K562 (cell line): ENCODE data around the gene PPIF. TPM values are rescaled to one million over a fixed set of nuclear protein-coding genes. Genes with fewer than 3 reads are reported as not detected.

Experiments used
- FUS ChIP-seq: fragments of 200-400 bp; formaldehyde crosslinking; optimal IDR thresholded peaks from 2 replicates; pipeline ENCODE3; 2017; ENCODE audit warnings: low read depth, low read length
- KDM4B ChIP-seq, 2 experiments: fragments of 450-650 bp in 1 of 2; sonication (generic) in 1 of 2; IDR thresholded peaks; 2 replicates each; pipeline ENCODE4 v1.6.1; 2016 to 2017; ENCODE audit warnings: borderline replicate concordance in 2 of 2, antibody characterized with exemption in 1 of 2, low read depth in 1 of 2, mild to moderate bottlenecking in 1 of 2
- PHF21A ChIP-seq: fragments of 450-650 bp; IDR thresholded peaks from 2 replicates; pipeline ENCODE4 v1.6.1; 2017; ENCODE audit warnings: low read depth, borderline replicate concordance
- RREB1 ChIP-seq: fragments of 250-450 bp; sonication (Bioruptor Pico); IDR thresholded peaks from 2 replicates; pipeline ENCODE4 v1.4.0; 2020
- TFE3 ChIP-seq: fragments of 450-650 bp; formaldehyde crosslinking; IDR thresholded peaks from 2 replicates; pipeline ENCODE4 v1.4.0; 2020; ENCODE audit warnings: mild to moderate bottlenecking, mixed read lengths
- YBX1 ChIP-seq: fragments of 450-650 bp; IDR thresholded peaks from 2 replicates; pipeline ENCODE4 v1.7.1; 2016; ENCODE audit warnings: mild to moderate bottlenecking
- ZMIZ1 ChIP-seq, 2 experiments: fragments of 150-350 bp in 1 of 2; IDR thresholded peaks; 2 replicates each; pipeline ENCODE4 v1.6.1; 2012 to 2016; ENCODE audit warnings: low read depth in 2 of 2, low read length in 2 of 2, mild to moderate bottlenecking in 1 of 2, moderate library complexity in 1 of 2
- ZNF175 ChIP-seq: fragments of 200-800 bp; sonication (Bioruptor generic); IDR thresholded peaks from 2 replicates; pipeline ENCODE4 v1.6.1; 2016; ENCODE audit warnings: low read depth, mild to moderate bottlenecking, missing genetic modification characterization, missing compliant biosample characterization
- ZNF354B ChIP-seq: fragments of 250-450 bp; sonication (Bioruptor Pico); IDR thresholded peaks from 2 replicates; pipeline ENCODE4 v1.4.0; 2020
- ZNF57 ChIP-seq: fragments of 450-650 bp; formaldehyde crosslinking; IDR thresholded peaks from 2 replicates; pipeline ENCODE4 v1.4.0; 2020; ENCODE audit warnings: mild to moderate bottlenecking, moderate library complexity
- polyA plus RNA-seq, 8 experiments: library from polyadenylated mRNA; depleted of rRNA in 4 of 8; stranded (reverse) in 5 of 8; unstranded in 3 of 8; fragments of >200 nt; fragmentation: Nextera tagmentation in 2 of 8; fragmentation: Illumina TruSeq in 1 of 8; extraction: Ambion mirVana in 2 of 8; extraction: Trizol in 1 of 8; gene quantifications; 2 replicates each; pipeline versions ENCODE4 v1.2.1 to v1.2.3, GENCODE V29; 2011 to 2014; ENCODE audit warnings: inconsistent platforms in 1 of 8, missing spikeins in 1 of 8
- total RNA-seq, 7 experiments: library from RNA; depleted of rRNA in 6 of 7; stranded (reverse); fragments of >200 nt in 6 of 7; fragmentation: Illumina TruSeq in 2 of 7; extraction: Trizol in 2 of 7; gene quantifications; 2 replicates each; pipeline versions ENCODE4 v1.2.1 to v1.2.3, GENCODE V29; 2011 to 2021; ENCODE audit warnings: low replicate concordance in 1 of 7
- TF ChIP-seq, protein P1 (sequence below): fragments of 450-650 bp; formaldehyde crosslinking; conservative IDR thresholded peaks from 2 replicates; pipeline ENCODE4 v1.4.0; 2022; ENCODE audit warnings: mild to moderate bottlenecking, missing genetic modification characterization

PPIF gene
- total and polyA plus RNA-seq, 9 of the 15 experiments (the other 6 are each of a cell fraction or from before 2014, with no cell fraction given) = 40.9 to 287 (median 117) TPM

- TF ChIP-seq PHF21A = no peak
- TF ChIP-seq, protein P1, sequence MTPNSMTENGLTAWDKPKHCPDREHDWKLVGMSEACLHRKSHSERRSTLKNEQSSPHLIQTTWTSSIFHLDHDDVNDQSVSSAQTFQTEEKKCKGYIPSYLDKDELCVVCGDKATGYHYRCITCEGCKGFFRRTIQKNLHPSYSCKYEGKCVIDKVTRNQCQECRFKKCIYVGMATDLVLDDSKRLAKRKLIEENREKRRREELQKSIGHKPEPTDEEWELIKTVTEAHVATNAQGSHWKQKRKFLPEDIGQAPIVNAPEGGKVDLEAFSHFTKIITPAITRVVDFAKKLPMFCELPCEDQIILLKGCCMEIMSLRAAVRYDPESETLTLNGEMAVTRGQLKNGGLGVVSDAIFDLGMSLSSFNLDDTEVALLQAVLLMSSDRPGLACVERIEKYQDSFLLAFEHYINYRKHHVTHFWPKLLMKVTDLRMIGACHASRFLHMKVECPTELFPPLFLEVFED (CRISPR knock-in tag) = no peak
- TF ChIP-seq FUS = no peak
- no peak for TF ChIP-seq RREB1 (CRISPR knock-in tag)
- no peak for TF ChIP-seq ZNF354B (CRISPR knock-in tag)
- TF ChIP-seq KDM4B (IDR thresholded peaks at IDR 0.05; ENCODE audit: borderline replicate concordance in 2 of 2, low read depth in 1 of 2) = no peak
- no peak for TF ChIP-seq TFE3 (CRISPR knock-in tag)
- no peak for TF ChIP-seq YBX1
- peak in 1 of 2 experiments; percentile 13; a peak in 1 of 4 replicates for TF ChIP-seq ZMIZ1 (IDR thresholded peaks at IDR 0.05; ENCODE audit: low read depth in 2 of 2, low read length in 2 of 2)
- TF ChIP-seq ZNF175 (CRISPR knock-in tag) = no peak
- TF ChIP-seq ZNF57 (CRISPR knock-in tag) = no peak
These were observed 52.1 kb downstream of the PPIF start (continued) for GRCh38 chr10:79399223-79399831.
